HEK293T (cell line): ENCODE results near the gene NACAD.

Source experiments
- CTCF ChIA-PET: fragments of 350-600 bp; formaldehyde crosslinking; extraction: SDS; loops from one replicate; lab custom pipeline; 2021; ENCODE audit warnings: antibody characterized with exemption, inconsistent platforms; lab: Yijun Ruan, JAX
- POLR2A ChIA-PET: fragments of 350-600 bp; formaldehyde crosslinking; extraction: SDS; loops from one replicate; lab custom pipeline; 2020; ENCODE audit warnings: antibody characterized with exemption, inconsistent platforms; lab: Yijun Ruan, JAX
- DNase-seq: peaks from one replicate; pipeline ENCODE4 v3.0.0; 2012; ENCODE audit warnings: mixed read lengths; ENCODE audit errors: extremely low spot score
- ARNT ChIP-seq: fragments of 450-650 bp; IDR thresholded peaks from 2 replicates; pipeline ENCODE4 v1.6.1; 2017; ENCODE audit warnings: mild to moderate bottlenecking
- BHLHE40 ChIP-seq: fragments of 450-650 bp; IDR thresholded peaks from 2 replicates; pipeline ENCODE4 v1.6.1; 2016; ENCODE audit warnings: mild to moderate bottlenecking, moderate library complexity, borderline replicate concordance
- CTBP1 ChIP-seq: fragments of 450-650 bp; IDR thresholded peaks from 2 replicates; pipeline ENCODE4 v1.6.1; 2016; ENCODE audit warnings: borderline replicate concordance
- ELF4 ChIP-seq: fragments of 450-650 bp; IDR thresholded peaks from 2 replicates; pipeline ENCODE4 v1.6.1; 2017; ENCODE audit warnings: antibody characterized with exemption
- FOXA1 ChIP-seq: fragments of 450-650 bp; IDR thresholded peaks from 2 replicates; pipeline ENCODE4 v1.6.1; 2016; ENCODE audit warnings: mild to moderate bottlenecking
- FOXK2 ChIP-seq: fragments of 450-650 bp; IDR thresholded peaks from 2 replicates; pipeline ENCODE4 v1.6.1; 2016; ENCODE audit warnings: mild to moderate bottlenecking
- FOXM1 ChIP-seq: fragments of 450-650 bp; IDR thresholded peaks from 2 replicates; pipeline ENCODE4 v1.6.1; 2017; ENCODE audit warnings: mild to moderate bottlenecking, borderline replicate concordance
- L3MBTL2 ChIP-seq: fragments of 450-650 bp; conservative IDR thresholded peaks from 2 replicates; pipeline ENCODE4 v1.6.1; 2016; ENCODE audit warnings: mild to moderate bottlenecking
- LEF1 ChIP-seq: fragments of 450-650 bp; IDR thresholded peaks from 2 replicates; pipeline ENCODE4 v1.6.1; 2017; ENCODE audit warnings: mild to moderate bottlenecking, borderline replicate concordance
- NFRKB ChIP-seq: fragments of 450-650 bp; IDR thresholded peaks from 2 replicates; pipeline ENCODE4 v1.6.1; 2016; ENCODE audit warnings: mild to moderate bottlenecking, moderate library complexity
- SP1 ChIP-seq: fragments of 450-650 bp; IDR thresholded peaks from 2 replicates; pipeline ENCODE4 v1.6.1; 2017
- SUZ12 ChIP-seq: fragments of 450-650 bp; IDR thresholded peaks from 2 replicates; pipeline ENCODE4 v1.6.1; 2016; ENCODE audit warnings: mild to moderate bottlenecking
- TARDBP ChIP-seq: fragments of 450-650 bp; IDR thresholded peaks from 2 replicates; pipeline ENCODE4 v1.6.1; 2016
- ZNF384 ChIP-seq: fragments of 450-650 bp; IDR thresholded peaks from 2 replicates; pipeline ENCODE4 v1.6.1; 2016
- TF ChIP-seq, protein P1 (sequence below): fragments of 450-650 bp; IDR thresholded peaks from 2 replicates; pipeline ENCODE4 v1.6.1; 2016

The NACAD gene, protein sequence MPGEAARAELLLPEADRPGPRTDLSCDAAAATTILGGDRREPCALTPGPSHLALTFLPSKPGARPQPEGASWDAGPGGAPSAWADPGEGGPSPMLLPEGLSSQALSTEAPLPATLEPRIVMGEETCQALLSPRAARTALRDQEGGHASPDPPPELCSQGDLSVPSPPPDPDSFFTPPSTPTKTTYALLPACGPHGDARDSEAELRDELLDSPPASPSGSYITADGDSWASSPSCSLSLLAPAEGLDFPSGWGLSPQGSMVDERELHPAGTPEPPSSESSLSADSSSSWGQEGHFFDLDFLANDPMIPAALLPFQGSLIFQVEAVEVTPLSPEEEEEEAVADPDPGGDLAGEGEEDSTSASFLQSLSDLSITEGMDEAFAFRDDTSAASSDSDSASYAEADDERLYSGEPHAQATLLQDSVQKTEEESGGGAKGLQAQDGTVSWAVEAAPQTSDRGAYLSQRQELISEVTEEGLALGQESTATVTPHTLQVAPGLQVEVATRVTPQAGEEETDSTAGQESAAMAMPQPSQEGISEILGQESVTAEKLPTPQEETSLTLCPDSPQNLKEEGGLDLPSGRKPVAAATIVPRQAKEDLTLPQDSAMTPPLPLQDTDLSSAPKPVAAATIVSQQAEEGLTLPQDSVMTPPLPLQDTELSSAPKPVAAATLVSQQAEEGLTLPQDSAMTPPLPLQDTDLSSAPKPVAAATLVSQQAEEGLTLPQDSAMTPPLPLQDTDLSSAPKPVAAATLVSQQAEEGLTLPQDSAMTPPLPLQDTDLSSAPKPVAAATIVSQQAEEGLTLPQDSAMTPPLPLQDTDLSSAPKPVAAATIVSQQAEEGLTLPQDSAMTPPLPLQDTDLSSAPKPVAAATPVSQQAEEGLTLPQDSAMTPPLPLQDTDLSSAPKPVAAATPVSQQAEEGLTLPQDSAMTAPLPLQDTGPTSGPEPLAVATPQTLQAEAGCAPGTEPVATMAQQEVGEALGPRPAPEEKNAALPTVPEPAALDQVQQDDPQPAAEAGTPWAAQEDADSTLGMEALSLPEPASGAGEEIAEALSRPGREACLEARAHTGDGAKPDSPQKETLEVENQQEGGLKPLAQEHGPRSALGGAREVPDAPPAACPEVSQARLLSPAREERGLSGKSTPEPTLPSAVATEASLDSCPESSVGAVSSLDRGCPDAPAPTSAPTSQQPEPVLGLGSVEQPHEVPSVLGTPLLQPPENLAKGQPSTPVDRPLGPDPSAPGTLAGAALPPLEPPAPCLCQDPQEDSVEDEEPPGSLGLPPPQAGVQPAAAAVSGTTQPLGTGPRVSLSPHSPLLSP (N-terminal part only)

DNA sequence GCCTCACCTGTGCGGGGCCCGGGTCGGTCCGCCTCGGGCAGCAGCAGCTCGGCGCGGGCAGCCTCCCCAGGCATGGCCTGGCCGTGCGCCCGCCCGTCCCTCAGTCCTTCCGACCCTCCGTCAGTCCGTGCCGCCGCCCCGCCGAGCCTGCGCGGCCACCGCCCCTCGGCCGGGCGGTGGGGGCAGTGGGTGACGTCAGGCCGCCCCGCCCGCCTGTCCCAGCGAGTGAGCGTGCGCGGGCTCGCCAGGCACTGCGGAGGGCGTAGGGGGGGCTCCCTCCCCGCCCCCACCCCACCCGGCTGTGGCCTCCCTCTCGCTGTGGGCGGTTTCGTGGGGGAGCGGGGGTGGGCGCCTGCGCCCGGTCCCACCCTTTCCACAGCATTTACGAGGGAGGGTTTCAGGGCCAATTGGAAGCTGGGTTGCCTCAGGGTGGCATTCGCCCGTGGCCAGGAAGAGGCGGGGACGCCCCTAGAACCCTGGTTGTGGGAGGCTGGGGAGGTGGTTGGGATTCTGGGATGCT lies at the start of gene NACAD:
NACAD (minus strand) TSS at position 149 of the 520 bp plus-strand sequence; CDS start at position 74, 75 bp downstream.
- ChIA-PET POLR2A (interaction anchor here (1.2 kb wide), 1 partner anchor 23 kb away, joined by 8 read pairs; the partner anchor contains the start of gene TBRG4), CTCF (no interaction called here)
- DNase-seq, result peak; percentile 58
- 0 out of 2 replicates have a peak, but pooled peaks have one; percentile 3 for TF ChIP-seq FOXM1
- TF ChIP-seq ARNT, result no peak

DNA sequence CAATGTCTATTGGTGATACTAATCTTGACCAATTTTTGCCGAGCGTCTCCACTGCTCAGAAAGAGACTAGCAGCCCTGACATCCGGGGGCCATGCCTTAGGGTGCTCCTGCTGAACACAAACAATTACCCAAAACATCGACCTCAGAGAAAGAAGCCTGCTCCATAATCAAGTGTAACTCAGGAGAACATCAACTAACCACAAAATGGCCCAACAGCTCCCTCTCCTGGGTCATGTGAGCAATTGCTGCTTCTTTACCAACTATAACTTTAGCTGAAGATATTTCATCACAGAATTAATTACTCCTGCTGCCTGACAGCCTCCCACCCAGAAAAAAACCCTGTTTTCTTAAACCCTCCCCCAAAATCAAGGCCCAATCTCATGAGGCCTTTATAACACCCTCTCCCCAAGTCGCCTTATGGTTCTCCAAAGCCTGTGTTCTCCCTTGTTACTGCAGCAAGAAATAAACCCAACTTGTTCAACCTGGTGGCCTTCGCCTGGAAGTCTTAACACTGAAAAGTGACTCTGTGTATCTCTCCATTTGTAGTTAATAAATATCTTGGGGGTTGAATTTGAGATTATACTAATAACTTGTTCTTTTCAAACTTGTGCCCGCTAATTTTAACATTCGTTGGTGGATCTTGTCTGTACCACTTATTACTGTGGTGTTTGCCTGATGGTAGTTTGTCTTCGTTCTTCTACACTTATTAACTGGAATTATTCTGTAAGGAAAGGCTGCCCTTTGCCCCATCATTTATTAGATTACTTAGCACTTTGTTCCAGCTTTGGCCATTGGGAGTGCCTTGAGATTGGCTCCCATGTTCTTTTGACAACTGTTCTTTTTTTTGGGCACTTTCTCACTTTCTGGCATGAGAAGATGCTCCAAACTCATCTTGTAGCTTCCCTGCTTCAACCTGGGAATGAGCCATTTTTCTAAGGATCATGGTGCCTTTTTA lies 47.6 kb upstream of the NACAD start:
- peak; percentile 79 for DNase-seq
- TF ChIP-seq, protein P1, sequence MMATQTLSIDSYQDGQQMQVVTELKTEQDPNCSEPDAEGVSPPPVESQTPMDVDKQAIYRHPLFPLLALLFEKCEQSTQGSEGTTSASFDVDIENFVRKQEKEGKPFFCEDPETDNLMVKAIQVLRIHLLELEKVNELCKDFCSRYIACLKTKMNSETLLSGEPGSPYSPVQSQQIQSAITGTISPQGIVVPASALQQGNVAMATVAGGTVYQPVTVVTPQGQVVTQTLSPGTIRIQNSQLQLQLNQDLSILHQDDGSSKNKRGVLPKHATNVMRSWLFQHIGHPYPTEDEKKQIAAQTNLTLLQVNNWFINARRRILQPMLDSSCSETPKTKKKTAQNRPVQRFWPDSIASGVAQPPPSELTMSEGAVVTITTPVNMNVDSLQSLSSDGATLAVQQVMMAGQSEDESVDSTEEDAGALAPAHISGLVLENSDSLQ, result peak; percentile 67
- TF ChIP-seq TARDBP, result no peak
- no peak for TF ChIP-seq SP1
- TF ChIP-seq CTBP1, result no peak
- POLR2A ChIA-PET, result interaction anchor here (1.4 to 3.5 kb wide), 4 partner anchors 25 to 563 kb away, joined by 3 to 18 read pairs (median 6); partner anchors contain the start of genes DDX56, H2AZ2 and TBRG4

DNA sequence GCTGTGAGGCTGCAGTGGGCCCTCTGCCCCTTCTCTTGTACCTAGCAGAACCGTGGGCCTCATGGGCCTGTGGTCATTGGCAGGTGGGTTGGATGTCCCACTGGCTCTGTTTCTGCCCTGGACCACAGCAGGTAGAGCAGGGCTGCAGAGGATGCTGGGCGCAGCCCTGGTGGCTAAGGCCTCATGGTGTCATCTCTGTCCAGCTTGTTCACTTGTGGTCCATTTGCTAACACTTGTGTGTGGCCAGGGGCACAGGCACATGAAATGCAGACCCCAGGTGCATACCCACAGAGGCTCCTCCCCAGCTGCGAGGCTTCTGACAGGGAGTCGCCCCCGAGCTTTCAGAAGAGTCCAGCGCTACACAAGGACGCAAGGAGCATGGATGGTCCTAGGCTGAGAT lies 45.1 kb upstream of the NACAD start:
- CTCF ChIA-PET, result no interaction called here
- no peak for TF ChIP-seq BHLHE40
- TF ChIP-seq NFRKB, result no peak
- no peak for TF ChIP-seq SUZ12
- TF ChIP-seq ARNT, result no peak
- no peak for TF ChIP-seq SP1
- no peak for TF ChIP-seq TARDBP
- no peak for TF ChIP-seq LEF1
- no peak for TF ChIP-seq ZNF384
- TF ChIP-seq FOXA1, result no peak
- no peak for TF ChIP-seq FOXK2
- no peak for TF ChIP-seq CTBP1
- no peak for TF ChIP-seq ELF4
- no peak for TF ChIP-seq FOXM1
- TF ChIP-seq, protein P1, result no peak
- DNase-seq, result no peak
- POLR2A ChIA-PET, result interaction anchor here (3.5 kb wide), 1 partner anchor 22 kb away, joined by 18 read pairs; the partner anchor contains the start of gene TBRG4

More for the DNA sequence above, 47.6 kb upstream of the NACAD start:
- CTCF ChIA-PET, result interaction anchor here (0.6 to 4.3 kb wide), 11 partner anchors 11 to 252 kb away, joined by 3 to 76 read pairs (median 3); partner anchors contain the start of gene PURB

DNA sequence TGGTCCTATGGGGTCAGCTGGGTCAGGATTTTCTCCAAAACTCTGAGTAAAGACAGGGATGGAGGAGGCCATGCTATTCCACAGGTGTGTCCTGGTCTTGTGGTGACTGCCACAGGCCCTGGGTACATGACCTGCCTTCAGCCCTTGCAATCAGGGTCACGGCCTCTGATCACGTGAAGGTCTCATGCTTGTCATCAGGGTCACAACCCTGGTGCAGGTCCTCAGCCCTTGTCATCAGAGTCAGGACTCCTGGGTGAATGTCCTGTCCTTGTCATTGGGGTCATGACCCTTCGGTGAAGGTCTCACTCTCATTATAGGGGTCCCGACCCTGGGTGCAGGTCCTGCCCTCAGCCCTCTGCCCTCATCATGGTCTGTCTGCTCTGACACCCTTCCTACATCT lies 44.6 kb upstream of the NACAD start:
- TF ChIP-seq LEF1 (no peak), SP1 (no peak), L3MBTL2 (no peak), FOXK2 (no peak), FOXA1 (no peak), ZNF384 (no peak), NFRKB (no peak), CTBP1 (no peak)
- ChIA-PET CTCF (interaction anchor here (0.9 kb wide), 1 partner anchor 160 kb away, joined by 3 read pairs; no protein-coding TSS in a partner anchor), POLR2A (no interaction called here)
- no peak for DNase-seq

DNA sequence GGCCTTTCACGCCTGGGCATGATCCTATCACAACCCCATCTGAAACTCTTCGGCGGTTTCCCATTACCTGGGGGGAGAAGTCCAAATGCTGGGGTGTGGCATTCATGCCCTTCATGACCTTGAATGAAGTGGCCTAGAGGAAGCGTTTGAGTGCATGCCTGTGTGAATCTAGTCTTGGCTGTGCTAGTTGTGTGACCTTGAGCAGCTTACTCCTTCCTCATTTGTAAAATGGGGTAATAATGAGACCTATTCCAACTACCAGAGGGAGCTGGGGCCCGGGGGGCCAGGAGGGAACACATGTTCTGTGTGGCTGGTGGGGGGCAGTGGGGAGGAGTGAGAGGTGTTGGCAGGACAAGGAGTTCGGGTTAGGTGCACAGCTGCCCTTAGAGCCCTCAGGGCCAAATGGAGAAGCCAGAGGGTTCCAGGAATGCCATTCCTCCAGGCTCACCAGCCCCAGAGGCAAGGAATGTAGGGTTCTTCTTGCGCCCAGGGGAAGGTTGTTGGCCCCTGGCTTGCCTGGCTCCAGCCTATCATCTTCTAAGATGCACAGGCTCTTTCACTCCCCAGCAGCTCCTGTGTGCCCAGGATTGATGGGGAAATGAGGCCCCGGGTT lies 44.0 kb upstream of the NACAD start:
- no peak for DNase-seq
- TF ChIP-seq L3MBTL2 (no peak), CTBP1 (no peak), ELF4 (no peak), FOXK2 (no peak)
- ChIA-PET CTCF (interaction anchor here (0.9 kb wide), 1 partner anchor 159 kb away, joined by 3 read pairs; no protein-coding TSS in a partner anchor), POLR2A (no interaction called here)
